GM12878 (cell line): ENCODE data around the gene PPP1R3G. TPM values are rescaled to one million over a fixed set of nuclear protein-coding genes. Genes with fewer than 3 reads are reported as not detected.

Source experiments
- ATAC-seq: fragments of 200-7000 bp; cut with Tn5 transposase; 3 replicates; pipeline ENCODE4 v1.9.1; 2020; ENCODE audit warnings: mild to moderate bottlenecking, moderate library complexity
- BruUV-seq: library from RNA; stranded (reverse); fragments of 400-500 nt; replicated peaks from 2 replicates; lab custom pipeline; 2021; lab: Mats Ljungman, UMichigan
- CTCF ChIA-PET: fragments of 300-600 bp; sonication (Branson Sonifier 250); formaldehyde crosslinking; extraction: SDS; loops from one replicate; lab custom pipeline; 2021; ENCODE audit warnings: inconsistent platforms; lab: Yijun Ruan, JAX
- POLR2A ChIA-PET: fragments of 350-600 bp; formaldehyde crosslinking; extraction: SDS; loops from one replicate; lab custom pipeline; 2021; ENCODE audit warnings: inconsistent platforms; lab: Charles Lee
- RAD21 ChIA-PET: fragments of 300-600 bp; sonication (Branson Sonifier 250); formaldehyde crosslinking; loops from one replicate; lab custom pipeline; 2023; ENCODE audit warnings: antibody characterized with exemption; ENCODE audit not compliant: unreplicated experiment; lab: Charles Lee
- SMC1A ChIA-PET: fragments of 300-600 bp; sonication (Branson Sonifier 250); formaldehyde crosslinking; loops from one replicate; lab custom pipeline; 2023; ENCODE audit not compliant: unreplicated experiment, uncharacterized antibody; lab: Charles Lee
- DNase-seq: peaks from one replicate; pipeline ENCODE4 v3.0.0-alpha.2; 2011; ENCODE audit warnings: low read depth, low spot score
- FAIRE-seq: peaks from 3 replicates; lab custom pipeline; 2011; peaks lifted over from hg19 to GRCh38; lab: Jason Lieb, UNC
- H2AFZ ChIP-seq: 2 replicates; pipeline ENCODE4 v1.6.0; 2011; ENCODE audit warnings: low read depth, low read length, control low read depth; ENCODE audit not compliant: control insufficient read depth
- H3K27ac ChIP-seq: 2 replicates; pipeline ENCODE4 v1.5.1; 2011; ENCODE audit warnings: control low read depth; ENCODE audit not compliant: control insufficient read depth, insufficient read depth
- H3K27me3 ChIP-seq, 2 experiments: replicated peaks in 1 of 2; 2 replicates each; pipeline versions ENCODE4 v1.6.0 to v1.6.1; 2011; ENCODE audit warnings: low read length in 1 of 2; ENCODE audit not compliant: control insufficient read depth in 2 of 2, insufficient read depth in 2 of 2
- H3K36me3 ChIP-seq, 2 experiments: 2 replicates each; pipeline ENCODE4 v1.5.1; 2011; ENCODE audit warnings: low read length in 1 of 2; ENCODE audit not compliant: control insufficient read depth in 2 of 2, insufficient read depth in 2 of 2
- H3K4me1 ChIP-seq: 2 replicates; pipeline ENCODE4 v1.6.1; 2011; ENCODE audit warnings: mild to moderate bottlenecking, low read length, moderate library complexity, mixed read lengths; ENCODE audit not compliant: control insufficient read depth, insufficient read depth
- H3K4me2 ChIP-seq: 2 replicates; pipeline ENCODE4 v1.6.0; 2011; ENCODE audit warnings: control low read depth; ENCODE audit not compliant: control insufficient read depth, insufficient read depth
- H3K4me3 ChIP-seq: fragments of 200-600 bp; sonication (generic); 2 replicates; pipeline ENCODE4 v1.5.1; 2016
- H3K79me2 ChIP-seq: 2 replicates; pipeline ENCODE4 v1.6.0; 2011; ENCODE audit warnings: low read length; ENCODE audit not compliant: control insufficient read depth, insufficient read depth
- H3K9ac ChIP-seq: 2 replicates; pipeline ENCODE4 v1.8.0; 2011; ENCODE audit warnings: low read length, control low read depth, mixed read lengths; ENCODE audit not compliant: control insufficient read depth, insufficient read depth
- H3K9me3 ChIP-seq: replicated peaks from 3 replicates; pipeline ENCODE4 v1.5.1; 2011; ENCODE audit warnings: mild to moderate bottlenecking, low read length; ENCODE audit not compliant: control insufficient read depth, insufficient read depth
- H4K20me1 ChIP-seq: 2 replicates; pipeline ENCODE4 v1.6.0; 2011; ENCODE audit not compliant: control insufficient read depth, insufficient read depth
- BMI1 ChIP-seq: fragments of 450-650 bp; IDR thresholded peaks from 2 replicates; pipeline ENCODE4 v1.6.1; 2016; ENCODE audit warnings: mild to moderate bottlenecking, moderate library complexity, borderline replicate concordance
- HDAC2 ChIP-seq: fragments of 200-600 bp; sonication (generic); IDR thresholded peaks from 2 replicates; pipeline ENCODE4 v1.6.1; 2017
- IKZF1 ChIP-seq: fragments of 450-650 bp; conservative IDR thresholded peaks from 2 replicates; pipeline ENCODE4 v1.6.1; 2017; ENCODE audit warnings: antibody characterized with exemption, mild to moderate bottlenecking
- MTA3 ChIP-seq: IDR thresholded peaks from 2 replicates; pipeline ENCODE4 v1.6.1; 2012; ENCODE audit warnings: low read length, inconsistent platforms, borderline replicate concordance
- NR2C1 ChIP-seq: fragments of 450-650 bp; IDR thresholded peaks from 2 replicates; pipeline ENCODE4 v1.6.1; 2017; ENCODE audit warnings: antibody characterized with exemption, mild to moderate bottlenecking, moderate library complexity
- POLR2AphosphoS2 ChIP-seq: IDR thresholded peaks from 2 replicates; pipeline ENCODE4 v1.6.1; 2011; ENCODE audit warnings: low read depth, mild to moderate bottlenecking, low read length, improper control_type of control experiment, moderate library complexity
- POLR2AphosphoS5 ChIP-seq: IDR thresholded peaks from 2 replicates; pipeline ENCODE4 v1.6.1; 2011; ENCODE audit warnings: mild to moderate bottlenecking, low read length, inconsistent platforms
- RUNX3 ChIP-seq: IDR thresholded peaks from 2 replicates; pipeline ENCODE4 v1.6.1; 2012; ENCODE audit warnings: low read length, inconsistent platforms
- SREBF1 ChIP-seq: IDR thresholded peaks from 2 replicates; pipeline ENCODE4 v1.6.1; 2012; ENCODE audit warnings: mild to moderate bottlenecking, low read length
- SUZ12 ChIP-seq: fragments of 200-600 bp; sonication (generic); IDR thresholded peaks from one replicate; pipeline ENCODE4 v1.6.1; 2018; ENCODE audit warnings: antibody characterized with exemption, mild to moderate bottlenecking; ENCODE audit not compliant: unreplicated experiment
- TCF3 ChIP-seq: IDR thresholded peaks from 2 replicates; pipeline ENCODE4 v1.6.1; 2012; ENCODE audit warnings: low read depth, mild to moderate bottlenecking, low read length, borderline replicate concordance; ENCODE audit not compliant: insufficient read depth
- YBX1 ChIP-seq: fragments of 450-650 bp; IDR thresholded peaks from 2 replicates; pipeline ENCODE4 v1.6.1; 2016; ENCODE audit warnings: antibody characterized with exemption
- WGBS: methylation state at CpG from one replicate; pipeline ENCODE4 v1.1.6; 2016; ENCODE audit warnings: low lambda C conversion rate; ENCODE audit not compliant: insufficient replicate concordance, insufficient coverage; ENCODE audit errors: missing lambda C conversion rate; 5-methylcytosine and 5-hydroxymethylcytosine counted together
- in situ Hi-C: fragments of 300-500 bp; cut with MboI; formaldehyde crosslinking; loops from 9 replicates; pipeline ENCODE4 v1.14.3; 2018; ENCODE audit warnings: mixed read lengths
- intact Hi-C: fragments of 100-400 bp; cut with micrococcal nuclease; formaldehyde crosslinking; loops from one replicate; pipeline ENCODE4 v1.14.2; 2022; ENCODE audit not compliant: unreplicated experiment
- polyA plus RNA-seq, 11 experiments: library from polyadenylated mRNA; depleted of rRNA in 4 of 11; unstranded in 6 of 11; stranded (reverse) in 5 of 11; fragments of >200 nt; fragmentation: Nextera tagmentation in 4 of 11; fragmentation: Illumina TruSeq in 1 of 11; extraction: Ambion mirVana in 4 of 11; extraction: Trizol in 1 of 11; gene quantifications; 1 replicate in 1 of 11; 2 replicates in 10 of 11; pipeline versions ENCODE4 v1.2.1 to v1.2.3, GENCODE V29; 2011 to 2016; ENCODE audit warnings: inconsistent platforms in 2 of 11, missing spikeins in 2 of 11, low read depth in 1 of 11
- total RNA-seq, 4 experiments: library from RNA; depleted of rRNA in 3 of 4; stranded (reverse); fragments of >200 nt in 3 of 4; fragmentation: Illumina TruSeq in 1 of 4; extraction: Trizol in 1 of 4; gene quantifications; 2 replicates each; pipeline versions ENCODE4 v1.2.1 to v1.2.3, GENCODE V29; 2013 to 2021
- TF ChIP-seq, protein P1 (sequence below): fragments of 450-650 bp; IDR thresholded peaks from 2 replicates; pipeline ENCODE4 v1.6.1; 2018; ENCODE audit warnings: borderline replicate concordance, mild to moderate bottlenecking; ENCODE audit not compliant: partially characterized antibody
- TF ChIP-seq, protein P2 (sequence below): IDR thresholded peaks from 2 replicates; pipeline ENCODE4 v1.6.1; 2012; ENCODE audit warnings: improper control_type of control experiment, low read depth, low read length; ENCODE audit not compliant: insufficient replicate concordance
- TF ChIP-seq, protein P3 (sequence below): fragments of 450-650 bp; IDR thresholded peaks from 2 replicates; pipeline ENCODE4 v1.6.1; 2014; ENCODE audit warnings: mild to moderate bottlenecking
- TF ChIP-seq, protein P4 (sequence below): IDR thresholded peaks from 2 replicates; pipeline ENCODE4 v1.6.1; 2011; ENCODE audit warnings: mild to moderate bottlenecking, low read depth, low read length, moderate library complexity; ENCODE audit not compliant: insufficient replicate concordance

PPP1R3G gene
- total and polyA plus RNA-seq, 10 of the 15 experiments (the other 5 are each of a cell fraction or from before 2014, with no cell fraction given): 0.01 to 0.10 (median 0.04) TPM; not detected in 4

DNA sequence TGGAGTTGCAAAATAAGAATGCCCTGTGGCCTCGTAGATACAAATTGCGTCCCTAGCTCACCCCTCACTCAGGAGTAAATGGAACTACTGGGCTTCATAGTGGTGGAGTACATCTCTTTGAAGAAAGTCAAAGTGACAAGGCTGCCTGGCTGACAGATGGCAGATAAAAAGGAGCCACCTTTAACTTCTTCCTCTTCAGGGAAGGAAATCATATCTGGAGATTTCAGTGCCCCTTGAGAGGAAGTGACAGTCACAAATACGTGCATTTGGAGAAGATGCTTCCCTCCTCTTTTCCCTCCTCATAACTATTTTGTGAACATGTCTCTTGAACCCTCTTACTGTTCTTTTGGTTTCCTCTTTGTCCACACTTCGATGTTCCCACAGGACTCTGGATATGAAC is 43.2 kb downstream of the PPP1R3G start:
- WGBS: 70% methylated on average over 4 of the region's 4 CpGs
- intact Hi-C loops: no loop called here
- TF ChIP-seq POLR2AphosphoS2 (no peak), SUZ12 (no peak), MTA3 (no peak), RUNX3 (no peak), IKZF1 (no peak), TCF3 (no peak), HDAC2 (no peak), YBX1 (no peak), POLR2AphosphoS5 (no peak), SREBF1 (no peak), BMI1 (no peak), NR2C1 (no peak)
- TF ChIP-seq, protein P1, sequence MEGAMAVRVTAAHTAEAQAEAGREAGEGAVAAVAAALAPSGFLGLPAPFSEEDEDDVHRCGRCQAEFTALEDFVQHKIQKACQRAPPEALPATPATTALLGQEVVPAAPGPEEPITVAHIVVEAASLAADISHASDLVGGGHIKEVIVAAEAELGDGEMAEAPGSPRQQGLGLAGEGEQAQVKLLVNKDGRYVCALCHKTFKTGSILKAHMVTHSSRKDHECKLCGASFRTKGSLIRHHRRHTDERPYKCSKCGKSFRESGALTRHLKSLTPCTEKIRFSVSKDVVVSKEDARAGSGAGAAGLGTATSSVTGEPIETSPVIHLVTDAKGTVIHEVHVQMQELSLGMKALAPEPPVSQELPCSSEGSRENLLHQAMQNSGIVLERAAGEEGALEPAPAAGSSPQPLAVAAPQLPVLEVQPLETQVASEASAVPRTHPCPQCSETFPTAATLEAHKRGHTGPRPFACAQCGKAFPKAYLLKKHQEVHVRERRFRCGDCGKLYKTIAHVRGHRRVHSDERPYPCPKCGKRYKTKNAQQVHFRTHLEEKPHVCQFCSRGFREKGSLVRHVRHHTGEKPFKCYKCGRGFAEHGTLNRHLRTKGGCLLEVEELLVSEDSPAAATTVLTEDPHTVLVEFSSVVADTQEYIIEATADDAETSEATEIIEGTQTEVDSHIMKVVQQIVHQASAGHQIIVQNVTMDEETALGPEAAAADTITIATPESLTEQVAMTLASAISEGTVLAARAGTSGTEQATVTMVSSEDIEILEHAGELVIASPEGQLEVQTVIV: no peak
- TF ChIP-seq, protein P2, sequence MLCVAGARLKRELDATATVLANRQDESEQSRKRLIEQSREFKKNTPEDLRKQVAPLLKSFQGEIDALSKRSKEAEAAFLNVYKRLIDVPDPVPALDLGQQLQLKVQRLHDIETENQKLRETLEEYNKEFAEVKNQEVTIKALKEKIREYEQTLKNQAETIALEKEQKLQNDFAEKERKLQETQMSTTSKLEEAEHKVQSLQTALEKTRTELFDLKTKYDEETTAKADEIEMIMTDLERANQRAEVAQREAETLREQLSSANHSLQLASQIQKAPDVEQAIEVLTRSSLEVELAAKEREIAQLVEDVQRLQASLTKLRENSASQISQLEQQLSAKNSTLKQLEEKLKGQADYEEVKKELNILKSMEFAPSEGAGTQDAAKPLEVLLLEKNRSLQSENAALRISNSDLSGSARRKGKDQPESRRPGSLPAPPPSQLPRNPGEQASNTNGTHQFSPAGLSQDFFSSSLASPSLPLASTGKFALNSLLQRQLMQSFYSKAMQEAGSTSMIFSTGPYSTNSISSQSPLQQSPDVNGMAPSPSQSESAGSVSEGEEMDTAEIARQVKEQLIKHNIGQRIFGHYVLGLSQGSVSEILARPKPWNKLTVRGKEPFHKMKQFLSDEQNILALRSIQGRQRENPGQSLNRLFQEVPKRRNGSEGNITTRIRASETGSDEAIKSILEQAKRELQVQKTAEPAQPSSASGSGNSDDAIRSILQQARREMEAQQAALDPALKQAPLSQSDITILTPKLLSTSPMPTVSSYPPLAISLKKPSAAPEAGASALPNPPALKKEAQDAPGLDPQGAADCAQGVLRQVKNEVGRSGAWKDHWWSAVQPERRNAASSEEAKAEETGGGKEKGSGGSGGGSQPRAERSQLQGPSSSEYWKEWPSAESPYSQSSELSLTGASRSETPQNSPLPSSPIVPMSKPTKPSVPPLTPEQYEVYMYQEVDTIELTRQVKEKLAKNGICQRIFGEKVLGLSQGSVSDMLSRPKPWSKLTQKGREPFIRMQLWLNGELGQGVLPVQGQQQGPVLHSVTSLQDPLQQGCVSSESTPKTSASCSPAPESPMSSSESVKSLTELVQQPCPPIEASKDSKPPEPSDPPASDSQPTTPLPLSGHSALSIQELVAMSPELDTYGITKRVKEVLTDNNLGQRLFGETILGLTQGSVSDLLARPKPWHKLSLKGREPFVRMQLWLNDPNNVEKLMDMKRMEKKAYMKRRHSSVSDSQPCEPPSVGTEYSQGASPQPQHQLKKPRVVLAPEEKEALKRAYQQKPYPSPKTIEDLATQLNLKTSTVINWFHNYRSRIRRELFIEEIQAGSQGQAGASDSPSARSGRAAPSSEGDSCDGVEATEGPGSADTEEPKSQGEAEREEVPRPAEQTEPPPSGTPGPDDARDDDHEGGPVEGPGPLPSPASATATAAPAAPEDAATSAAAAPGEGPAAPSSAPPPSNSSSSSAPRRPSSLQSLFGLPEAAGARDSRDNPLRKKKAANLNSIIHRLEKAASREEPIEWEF: no peak
- TF ChIP-seq, protein P3, sequence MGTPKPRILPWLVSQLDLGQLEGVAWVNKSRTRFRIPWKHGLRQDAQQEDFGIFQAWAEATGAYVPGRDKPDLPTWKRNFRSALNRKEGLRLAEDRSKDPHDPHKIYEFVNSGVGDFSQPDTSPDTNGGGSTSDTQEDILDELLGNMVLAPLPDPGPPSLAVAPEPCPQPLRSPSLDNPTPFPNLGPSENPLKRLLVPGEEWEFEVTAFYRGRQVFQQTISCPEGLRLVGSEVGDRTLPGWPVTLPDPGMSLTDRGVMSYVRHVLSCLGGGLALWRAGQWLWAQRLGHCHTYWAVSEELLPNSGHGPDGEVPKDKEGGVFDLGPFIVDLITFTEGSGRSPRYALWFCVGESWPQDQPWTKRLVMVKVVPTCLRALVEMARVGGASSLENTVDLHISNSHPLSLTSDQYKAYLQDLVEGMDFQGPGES: no peak
- TF ChIP-seq, protein P4, sequence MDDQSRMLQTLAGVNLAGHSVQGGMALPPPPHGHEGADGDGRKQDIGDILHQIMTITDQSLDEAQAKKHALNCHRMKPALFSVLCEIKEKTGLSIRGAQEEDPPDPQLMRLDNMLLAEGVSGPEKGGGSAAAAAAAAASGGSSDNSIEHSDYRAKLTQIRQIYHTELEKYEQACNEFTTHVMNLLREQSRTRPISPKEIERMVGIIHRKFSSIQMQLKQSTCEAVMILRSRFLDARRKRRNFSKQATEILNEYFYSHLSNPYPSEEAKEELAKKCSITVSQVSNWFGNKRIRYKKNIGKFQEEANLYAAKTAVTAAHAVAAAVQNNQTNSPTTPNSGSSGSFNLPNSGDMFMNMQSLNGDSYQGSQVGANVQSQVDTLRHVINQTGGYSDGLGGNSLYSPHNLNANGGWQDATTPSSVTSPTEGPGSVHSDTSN: no peak

More for the DNA sequence above, 43.2 kb downstream of the PPP1R3G start:
- FAIRE-seq (no peak), ATAC-seq (no peak), DNase-seq (no peak)
- RAD21 ChIA-PET: no interaction called here
- H4K20me1 ChIP-seq: no peaks in the 10 kb centered on the region
- no peak overlapping the region for H3K4me2 ChIP-seq
- H3K27ac ChIP-seq: no peak overlapping the region
- no peaks in the 10 kb centered on the region for H3K79me2 ChIP-seq
- in situ Hi-C loops: no loop called here
- H3K36me3 ChIP-seq: no peaks in the 10 kb centered on the region; a peak in 1 of 4 replicates
- CTCF ChIA-PET: interaction anchor here (1.0 to 1.1 kb wide), 2 partner anchors 15 to 174 kb away, joined by 3 to 4 read pairs; no protein-coding TSS in a partner anchor
- H3K4me1 ChIP-seq: peaks cover 11% of the 10 kb centered on the region
- no peak overlapping the region for H2AFZ ChIP-seq
- H3K9me3 ChIP-seq: no peaks in the 10 kb centered on the region
- no peak overlapping the region for H3K9ac ChIP-seq
- no peaks in the 10 kb centered on the region for H3K27me3 ChIP-seq
- BruUV-seq: no TSS peak
- POLR2A ChIA-PET: no interaction called here
- SMC1A ChIA-PET: interaction anchor here (1.1 to 1.7 kb wide), 2 partner anchors 13 to 15 kb away, joined by 3 read pairs; no protein-coding TSS in a partner anchor
- H3K4me3 ChIP-seq: no peak overlapping the region
